ENCODE data around the gene SNX18.

Gene SNX18

DNA sequence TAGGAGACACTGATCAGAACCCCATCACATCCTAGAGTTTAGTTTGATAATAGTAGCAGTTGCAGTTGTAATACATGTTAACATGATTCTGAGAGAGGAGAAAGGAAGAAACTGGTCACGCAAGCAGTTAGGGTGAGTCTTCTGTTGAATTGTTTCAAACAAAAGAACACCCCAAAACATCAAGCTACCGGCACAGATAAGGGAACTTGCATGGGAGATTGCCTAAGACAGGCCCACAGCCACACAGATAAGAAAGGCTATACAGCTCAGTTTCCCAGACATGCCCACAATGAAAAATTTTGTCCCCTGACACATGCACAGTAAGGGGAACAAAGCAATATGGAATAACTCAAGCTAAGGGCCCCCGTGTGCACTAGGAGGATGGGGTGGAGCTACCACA is 46.2 kb upstream of the SNX18 start:
- no peaks in the 10 kb centered on the region for H3K27me3 ChIP-seq (ENCODE audit: insufficient read depth, poor library complexity, severe bottlenecking)
- no peak overlapping the region for H3K4me3 ChIP-seq (ENCODE audit: severe bottlenecking)
- DNase-seq (ENCODE audit: low spot score) (no peak), ATAC-seq (ENCODE audit: low read depth) (no peak)
- H3K36me3 ChIP-seq (ENCODE audit: low read depth), result no peaks in the 10 kb centered on the region
- H3K27ac ChIP-seq (ENCODE audit: poor library complexity, severe bottlenecking), result no peak overlapping the region
- TF ChIP-seq, protein P1, sequence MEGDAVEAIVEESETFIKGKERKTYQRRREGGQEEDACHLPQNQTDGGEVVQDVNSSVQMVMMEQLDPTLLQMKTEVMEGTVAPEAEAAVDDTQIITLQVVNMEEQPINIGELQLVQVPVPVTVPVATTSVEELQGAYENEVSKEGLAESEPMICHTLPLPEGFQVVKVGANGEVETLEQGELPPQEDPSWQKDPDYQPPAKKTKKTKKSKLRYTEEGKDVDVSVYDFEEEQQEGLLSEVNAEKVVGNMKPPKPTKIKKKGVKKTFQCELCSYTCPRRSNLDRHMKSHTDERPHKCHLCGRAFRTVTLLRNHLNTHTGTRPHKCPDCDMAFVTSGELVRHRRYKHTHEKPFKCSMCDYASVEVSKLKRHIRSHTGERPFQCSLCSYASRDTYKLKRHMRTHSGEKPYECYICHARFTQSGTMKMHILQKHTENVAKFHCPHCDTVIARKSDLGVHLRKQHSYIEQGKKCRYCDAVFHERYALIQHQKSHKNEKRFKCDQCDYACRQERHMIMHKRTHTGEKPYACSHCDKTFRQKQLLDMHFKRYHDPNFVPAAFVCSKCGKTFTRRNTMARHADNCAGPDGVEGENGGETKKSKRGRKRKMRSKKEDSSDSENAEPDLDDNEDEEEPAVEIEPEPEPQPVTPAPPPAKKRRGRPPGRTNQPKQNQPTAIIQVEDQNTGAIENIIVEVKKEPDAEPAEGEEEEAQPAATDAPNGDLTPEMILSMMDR (IDR thresholded peaks at IDR 0.05; ENCODE audit: poor library complexity, severe bottlenecking), result no peak
- no peaks in the 10 kb centered on the region for H3K9me3 ChIP-seq (ENCODE audit: severe bottlenecking)
- H3K4me1 ChIP-seq (ENCODE audit: insufficient read depth, poor library complexity, severe bottlenecking), result no peaks in the 10 kb centered on the region

DNA sequence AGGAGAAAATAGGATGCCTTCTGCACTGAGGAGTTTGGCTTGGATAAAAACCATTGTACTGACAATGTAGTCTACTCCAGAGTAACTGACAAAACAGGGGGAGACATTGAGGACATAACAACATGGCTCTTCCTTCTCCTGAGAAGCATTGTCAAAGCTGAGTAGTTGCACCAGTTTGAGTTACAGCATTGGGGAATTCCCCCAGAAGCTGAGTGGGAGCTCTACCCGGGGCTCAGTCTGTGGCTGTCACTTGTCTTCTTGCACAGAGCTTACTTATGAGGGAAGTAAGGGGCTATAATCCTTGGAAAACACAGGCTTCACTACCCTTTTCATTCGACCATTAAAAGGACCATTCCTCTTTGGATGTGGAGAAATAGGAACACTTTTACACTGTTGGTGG is 40.9 kb upstream of the SNX18 start:
- TF ChIP-seq, protein P1 (IDR thresholded peaks at IDR 0.05; ENCODE audit: poor library complexity, severe bottlenecking), result no peak
- Histone ChIP-seq H3K27ac (ENCODE audit: poor library complexity, severe bottlenecking) (no peak overlapping the region), H3K4me3 (ENCODE audit: severe bottlenecking) (no peak overlapping the region), H3K36me3 (ENCODE audit: low read depth) (no peaks in the 10 kb centered on the region), H3K4me1 (ENCODE audit: insufficient read depth, poor library complexity, severe bottlenecking) (no peaks in the 10 kb centered on the region), H3K9me3 (ENCODE audit: severe bottlenecking) (no peaks in the 10 kb centered on the region), H3K27me3 (ENCODE audit: insufficient read depth, poor library complexity, severe bottlenecking) (no peaks in the 10 kb centered on the region)
- ATAC-seq (ENCODE audit: low read depth) (no peak), DNase-seq (ENCODE audit: low spot score) (no peak)

DNA sequence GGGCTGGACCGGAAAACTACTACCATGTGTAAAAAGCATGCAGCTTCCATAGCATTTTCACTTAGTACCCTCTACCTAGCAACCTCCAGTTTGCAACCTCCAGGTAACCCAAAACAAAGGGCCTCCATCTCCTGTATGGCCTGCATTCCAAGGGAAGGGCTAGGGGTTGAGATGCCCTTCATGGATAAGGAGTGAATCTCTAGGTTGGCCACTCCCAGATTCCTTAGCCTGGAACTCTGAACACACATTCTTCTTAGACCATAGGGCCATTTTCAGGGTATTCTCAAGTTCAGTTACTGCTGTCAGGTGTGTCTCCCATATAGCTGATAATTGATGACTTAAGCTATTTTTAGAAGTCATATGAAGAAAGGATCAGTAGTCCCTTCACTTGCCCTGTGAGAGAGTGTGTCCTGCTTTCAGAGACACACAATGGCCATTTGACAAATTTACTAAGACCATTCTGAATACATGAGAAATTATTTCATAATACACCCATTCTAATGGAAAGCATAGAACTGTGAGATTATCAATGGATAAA is 39.5 kb upstream of the SNX18 start:
- ATAC-seq (ENCODE audit: low read depth) (no peak), DNase-seq (ENCODE audit: low spot score) (no peak)
- H3K4me3 ChIP-seq (ENCODE audit: severe bottlenecking), result no peak overlapping the region
- H3K27ac ChIP-seq (ENCODE audit: poor library complexity, severe bottlenecking), result no peak overlapping the region
- H3K27me3 ChIP-seq (ENCODE audit: insufficient read depth, poor library complexity, severe bottlenecking), result no peaks in the 10 kb centered on the region
- no peaks in the 10 kb centered on the region for H3K36me3 ChIP-seq (ENCODE audit: low read depth)
- no peaks in the 10 kb centered on the region for H3K9me3 ChIP-seq (ENCODE audit: severe bottlenecking)
- no peaks in the 10 kb centered on the region for H3K4me1 ChIP-seq (ENCODE audit: insufficient read depth, poor library complexity, severe bottlenecking)
- TF ChIP-seq, protein P1 (IDR thresholded peaks at IDR 0.05; ENCODE audit: poor library complexity, severe bottlenecking), result no peak

DNA sequence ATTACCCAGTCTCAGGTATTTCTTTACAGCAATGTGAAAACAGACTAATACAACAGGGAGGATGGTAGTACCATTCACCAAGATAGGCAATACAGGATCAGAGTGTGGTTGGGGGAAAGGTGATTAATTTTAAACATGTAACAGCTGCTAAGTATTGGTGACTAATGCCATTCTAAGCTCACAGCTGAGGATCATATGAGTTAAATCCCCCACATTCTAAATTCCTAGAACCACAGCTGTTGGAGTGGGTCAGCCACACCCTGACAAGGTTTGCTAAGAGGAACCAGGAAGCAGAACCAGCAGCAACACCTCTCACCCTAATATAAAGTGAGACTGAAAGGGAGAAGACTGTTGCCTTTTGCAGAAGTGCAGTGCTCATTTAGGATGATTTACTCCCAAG is 37.3 kb upstream of the SNX18 start:
- no peak overlapping the region for H3K27ac ChIP-seq (ENCODE audit: poor library complexity, severe bottlenecking)
- ATAC-seq (ENCODE audit: low read depth), result peak; percentile 31; the same call in 1 of the 3 replicates

More for the DNA sequence above, 37.3 kb upstream of the SNX18 start:
- TF ChIP-seq, protein P1 (IDR thresholded peaks at IDR 0.05; ENCODE audit: poor library complexity, severe bottlenecking), result no peak
- Histone ChIP-seq H3K27me3 (ENCODE audit: insufficient read depth, poor library complexity, severe bottlenecking) (no peaks in the 10 kb centered on the region), H3K4me1 (ENCODE audit: insufficient read depth, poor library complexity, severe bottlenecking) (no peaks in the 10 kb centered on the region), H3K4me3 (ENCODE audit: severe bottlenecking) (no peak overlapping the region), H3K36me3 (ENCODE audit: low read depth) (no peaks in the 10 kb centered on the region), H3K9me3 (ENCODE audit: severe bottlenecking) (no peaks in the 10 kb centered on the region)
- DNase-seq (ENCODE audit: low spot score), result no peak

All from RWPE2 (cell line).